ENCODE data around the gene CDH22.

Gene CDH22

GRCh38 chr20:46349742-46350056 lies 41.4 kb upstream of the CDH22 start:
- H3K4me3 ChIP-seq (replicated peaks; ENCODE audit: low read depth, low read length), result no peak overlapping the region
- no peak for DNase-seq (ENCODE audit: low read depth)
- no peak for TF ChIP-seq CTCF (IDR thresholded peaks at IDR 0.05; ENCODE audit: low read length, missing control alignments)

- DNase-seq (ENCODE audit: low read depth), result peak; percentile 55
- no peak overlapping the region for H3K4me3 ChIP-seq (replicated peaks; ENCODE audit: low read depth, low read length)
- peak; percentile 69 for TF ChIP-seq CTCF (IDR thresholded peaks at IDR 0.05; ENCODE audit: low read length, missing control alignments)
Measured at GRCh38 chr20:46349035-46349741, 40.9 kb upstream of the CDH22 start.

- DNase-seq (ENCODE audit: low read depth), result peak; percentile 41
- peak; percentile 21 for TF ChIP-seq CTCF (IDR thresholded peaks at IDR 0.05; ENCODE audit: low read length, missing control alignments)
- no peak overlapping the region for H3K4me3 ChIP-seq (replicated peaks; ENCODE audit: low read depth, low read length)
Measured at GRCh38 chr20:46347841-46348803, 39.8 kb upstream of the CDH22 start.

GRCh38 chr20:46346770-46347169 lies 38.5 kb upstream of the CDH22 start:
- H3K4me3 ChIP-seq (replicated peaks; ENCODE audit: low read depth, low read length), result no peak overlapping the region
- DNase-seq (ENCODE audit: low read depth), result no peak
- TF ChIP-seq CTCF (IDR thresholded peaks at IDR 0.05; ENCODE audit: low read length, missing control alignments), result no peak

- no peak overlapping the region for H3K4me3 ChIP-seq (replicated peaks; ENCODE audit: low read depth, low read length)
- no peak for DNase-seq (ENCODE audit: low read depth)
- TF ChIP-seq CTCF (IDR thresholded peaks at IDR 0.05; ENCODE audit: low read length, missing control alignments), result no peak
Measured at GRCh38 chr20:46344488-46345162, 36.3 kb upstream of the CDH22 start.

- DNase-seq (ENCODE audit: low read depth), result no peak
- H3K4me3 ChIP-seq (replicated peaks; ENCODE audit: low read depth, low read length), result no peak overlapping the region
- no peak for TF ChIP-seq CTCF (IDR thresholded peaks at IDR 0.05; ENCODE audit: low read length, missing control alignments)
Measured at GRCh38 chr20:46343975-46344357, 35.7 kb upstream of the CDH22 start.

All from fibroblast of pulmonary artery (primary cell).